ENCODE data around the gene SNX25. TPM values are rescaled to one million over a fixed set of nuclear protein-coding genes. Genes with fewer than 3 reads are reported as not detected.
"Not testable (repeated sequence)": the region's sequence is repeated elsewhere in the genome, so short reads cannot be mapped to it uniquely, and the experiment has no call there.

The SNX25 gene
- polyA plus RNA-seq, 1 of the 3 experiments (the other 2 are of a cell fraction), result 8.5 TPM

DNA sequence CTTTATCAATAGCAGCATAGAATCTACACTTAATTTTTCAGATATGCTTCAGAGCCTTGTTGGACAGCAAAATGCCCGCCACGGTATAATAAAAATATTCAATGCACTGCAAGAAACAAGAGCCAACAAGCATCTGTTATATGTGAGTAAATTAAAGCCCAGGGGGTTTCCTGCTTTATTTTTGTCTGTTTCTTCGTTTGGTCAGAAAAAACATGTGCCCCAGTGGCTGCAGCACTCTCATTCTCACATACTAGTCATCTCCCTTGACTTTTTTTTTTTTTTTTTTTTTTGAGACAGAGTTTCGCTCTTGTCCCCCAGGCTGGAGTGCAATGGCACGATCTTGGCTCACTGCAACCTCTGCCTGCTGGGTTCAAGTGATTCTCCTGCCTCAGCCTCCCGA, 153.2 kb downstream of the SNX25 start:
- H3K79me2 ChIP-seq (ENCODE audit: insufficient read depth); H3K4me3 ChIP-seq (ENCODE audit: low read depth in 2 of 2, low read length in 1 of 2); H3K4me2 ChIP-seq; H2AFZ ChIP-seq (ENCODE audit: low read depth); H3K9me2 ChIP-seq; H3K9me3 ChIP-seq; H3K27me3 ChIP-seq (ENCODE audit: insufficient read depth); H3K27ac ChIP-seq (ENCODE audit: low read depth in 2 of 2, low read length in 1 of 2); POLR2A ChIA-PET; H4K20me1 ChIP-seq (ENCODE audit: insufficient read depth); DNase-seq; H3K9ac ChIP-seq: not testable (repeated sequence)
- H3K4me1 ChIP-seq (ENCODE audit: control insufficient read depth in 1 of 2, insufficient read depth in 2 of 2, low read depth in 1 of 2, low read length in 1 of 2), result peaks cover 6 to 21% of the 10 kb centered on the region in 2 experiments
- CTCF ChIA-PET, result interaction anchor here (1.0 kb wide), 1 partner anchor 769 kb away, joined by 3 read pairs; no protein-coding TSS in a partner anchor
- 96% methylated on average over 6 of the region's 6 CpGs for WGBS (ENCODE audit: low lambda C conversion rate)
- H3F3A ChIP-seq (replicated peaks; ENCODE audit: insufficient read depth), result peaks cover 29% of the 10 kb centered on the region
- H3K36me3 ChIP-seq (replicated peaks in 1 of 2; ENCODE audit: control insufficient read depth in 1 of 2, insufficient read depth in 2 of 2, low read length in 1 of 2), result peaks cover 8 to 45% of the 10 kb centered on the region in 2 experiments

DNA sequence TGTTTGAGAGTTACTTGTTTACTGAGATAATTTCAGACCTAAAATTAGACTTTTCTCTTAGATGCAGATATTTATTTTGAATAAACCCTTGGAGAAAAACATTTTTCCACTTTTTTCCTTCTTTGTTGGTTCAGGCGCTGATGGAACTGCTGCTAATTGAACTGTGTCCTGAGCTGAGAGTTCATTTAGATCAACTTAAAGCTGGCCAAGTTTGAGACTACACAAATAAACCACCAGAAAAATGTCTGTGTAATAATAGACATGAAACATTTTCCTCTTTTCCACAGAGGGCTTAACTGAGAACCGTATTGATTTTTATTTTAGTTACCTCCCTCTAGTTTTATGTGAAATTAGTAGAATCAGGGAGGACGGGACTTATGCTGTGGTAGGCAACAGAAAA, 153.9 kb downstream of the SNX25 start:
- WGBS (ENCODE audit: low lambda C conversion rate), result 97% methylated on average over 3 of the region's 3 CpGs

DNA sequence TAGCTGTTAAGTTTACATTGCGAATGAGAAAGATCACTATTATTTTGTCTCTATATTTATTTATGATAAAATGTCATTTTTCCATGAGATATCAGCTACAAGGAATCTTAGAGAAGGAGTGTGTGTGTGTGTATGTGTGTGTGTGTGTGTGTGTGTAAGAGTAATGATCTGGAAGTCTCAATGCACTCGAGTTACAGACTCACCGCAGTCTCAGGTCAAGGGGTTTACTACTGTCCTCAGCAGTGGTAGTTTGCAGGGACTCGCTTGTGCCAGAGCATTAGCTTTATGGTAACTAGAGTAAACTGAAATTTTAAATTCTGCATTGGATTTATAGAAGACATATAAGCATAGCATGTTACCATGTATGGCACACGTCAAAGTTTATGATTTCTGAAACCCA, 155.5 kb downstream of the SNX25 start:
- no peak for DNase-seq
- Histone ChIP-seq H3K27me3 (ENCODE audit: insufficient read depth) (no peaks in the 10 kb centered on the region), H3F3A (replicated peaks; ENCODE audit: insufficient read depth) (peaks cover 7% of the 10 kb centered on the region), H3K4me1 (ENCODE audit: control insufficient read depth in 1 of 2, insufficient read depth in 2 of 2, low read depth in 1 of 2, low read length in 1 of 2) (peaks cover under 1 to 4% of the 10 kb centered on the region in 2 experiments; a peak in 2 of 4 replicates), H3K4me2 (no peak overlapping the region), H3K9ac (no peak overlapping the region), H4K20me1 (ENCODE audit: insufficient read depth) (no peaks in the 10 kb centered on the region), H3K4me3 (ENCODE audit: low read depth in 2 of 2, low read length in 1 of 2) (no peak overlapping the region), H3K36me3 (replicated peaks in 1 of 2; ENCODE audit: control insufficient read depth in 1 of 2, insufficient read depth in 2 of 2, low read length in 1 of 2) (peaks cover 8 to 55% of the 10 kb centered on the region in 2 experiments), H3K9me2 (no peaks in the 10 kb centered on the region), H3K27ac (ENCODE audit: low read depth in 2 of 2, low read length in 1 of 2) (no peak overlapping the region), H3K79me2 (ENCODE audit: insufficient read depth) (peaks cover 3% of the 10 kb centered on the region; the same call in 1 of the 2 replicates), H3K9me3 (no peaks in the 10 kb centered on the region), H2AFZ (ENCODE audit: low read depth) (no peak overlapping the region)
- ChIA-PET CTCF (interaction anchor here (0.7 kb wide), 1 partner anchor 12 kb away, joined by 3 read pairs; no protein-coding TSS in a partner anchor), POLR2A (no interaction called here)
- 91% methylated on average over 5 of the region's 5 CpGs for WGBS (ENCODE audit: low lambda C conversion rate)
- TF ChIP-seq FOSL2 (IDR thresholded peaks at IDR 0.05; ENCODE audit: borderline replicate concordance, low read depth), result no peak
- no peak for TF ChIP-seq RFX5 (IDR thresholded peaks at IDR 0.05; ENCODE audit: low read length)
- TF ChIP-seq FOXJ3 (CRISPR knock-in tag; IDR thresholded peaks at IDR 0.05), result no peak
- no peak for TF ChIP-seq SMC3 (IDR thresholded peaks at IDR 0.05; ENCODE audit: low read depth, low read length)
- TF ChIP-seq ELF1 (IDR thresholded peaks at IDR 0.05), result no peak
- no peak for TF ChIP-seq RAD21 (IDR thresholded peaks at IDR 0.05; ENCODE audit: low read length)
- TF ChIP-seq TAF1 (IDR thresholded peaks at IDR 0.05; ENCODE audit: borderline replicate concordance, low read depth, low read length), result no peak
- TF ChIP-seq GATA2 (CRISPR knock-in tag; IDR thresholded peaks at IDR 0.05), result no peak
- no peak for TF ChIP-seq EZH2phosphoT487 (IDR thresholded peaks at IDR 0.05; ENCODE audit: borderline replicate concordance, low read depth)
- no peak for TF ChIP-seq SIN3A (IDR thresholded peaks at IDR 0.05; ENCODE audit: borderline replicate concordance, low read depth, low read length)
- TF ChIP-seq, protein P1, sequence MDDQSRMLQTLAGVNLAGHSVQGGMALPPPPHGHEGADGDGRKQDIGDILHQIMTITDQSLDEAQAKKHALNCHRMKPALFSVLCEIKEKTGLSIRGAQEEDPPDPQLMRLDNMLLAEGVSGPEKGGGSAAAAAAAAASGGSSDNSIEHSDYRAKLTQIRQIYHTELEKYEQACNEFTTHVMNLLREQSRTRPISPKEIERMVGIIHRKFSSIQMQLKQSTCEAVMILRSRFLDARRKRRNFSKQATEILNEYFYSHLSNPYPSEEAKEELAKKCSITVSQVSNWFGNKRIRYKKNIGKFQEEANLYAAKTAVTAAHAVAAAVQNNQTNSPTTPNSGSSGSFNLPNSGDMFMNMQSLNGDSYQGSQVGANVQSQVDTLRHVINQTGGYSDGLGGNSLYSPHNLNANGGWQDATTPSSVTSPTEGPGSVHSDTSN (IDR thresholded peaks at IDR 0.05), result no peak
- TF ChIP-seq, protein P2, sequence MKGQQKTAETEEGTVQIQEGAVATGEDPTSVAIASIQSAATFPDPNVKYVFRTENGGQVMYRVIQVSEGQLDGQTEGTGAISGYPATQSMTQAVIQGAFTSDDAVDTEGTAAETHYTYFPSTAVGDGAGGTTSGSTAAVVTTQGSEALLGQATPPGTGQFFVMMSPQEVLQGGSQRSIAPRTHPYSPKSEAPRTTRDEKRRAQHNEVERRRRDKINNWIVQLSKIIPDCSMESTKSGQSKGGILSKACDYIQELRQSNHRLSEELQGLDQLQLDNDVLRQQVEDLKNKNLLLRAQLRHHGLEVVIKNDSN (IDR thresholded peaks at IDR 0.05; ENCODE audit: borderline replicate concordance, low read depth), result no peak
- TF ChIP-seq, protein P3, sequence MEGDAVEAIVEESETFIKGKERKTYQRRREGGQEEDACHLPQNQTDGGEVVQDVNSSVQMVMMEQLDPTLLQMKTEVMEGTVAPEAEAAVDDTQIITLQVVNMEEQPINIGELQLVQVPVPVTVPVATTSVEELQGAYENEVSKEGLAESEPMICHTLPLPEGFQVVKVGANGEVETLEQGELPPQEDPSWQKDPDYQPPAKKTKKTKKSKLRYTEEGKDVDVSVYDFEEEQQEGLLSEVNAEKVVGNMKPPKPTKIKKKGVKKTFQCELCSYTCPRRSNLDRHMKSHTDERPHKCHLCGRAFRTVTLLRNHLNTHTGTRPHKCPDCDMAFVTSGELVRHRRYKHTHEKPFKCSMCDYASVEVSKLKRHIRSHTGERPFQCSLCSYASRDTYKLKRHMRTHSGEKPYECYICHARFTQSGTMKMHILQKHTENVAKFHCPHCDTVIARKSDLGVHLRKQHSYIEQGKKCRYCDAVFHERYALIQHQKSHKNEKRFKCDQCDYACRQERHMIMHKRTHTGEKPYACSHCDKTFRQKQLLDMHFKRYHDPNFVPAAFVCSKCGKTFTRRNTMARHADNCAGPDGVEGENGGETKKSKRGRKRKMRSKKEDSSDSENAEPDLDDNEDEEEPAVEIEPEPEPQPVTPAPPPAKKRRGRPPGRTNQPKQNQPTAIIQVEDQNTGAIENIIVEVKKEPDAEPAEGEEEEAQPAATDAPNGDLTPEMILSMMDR (IDR thresholded peaks at IDR 0.05), result no peak
- TF ChIP-seq MXI1 (IDR thresholded peaks at IDR 0.05; ENCODE audit: low read depth, low read length), result no peak

More for the DNA sequence above, 153.9 kb downstream of the SNX25 start:
- no peak for DNase-seq
- peaks cover 3% of the 10 kb centered on the region; the same call in 1 of the 2 replicates for H3K79me2 ChIP-seq (ENCODE audit: insufficient read depth)
- H4K20me1 ChIP-seq (ENCODE audit: insufficient read depth), result no peaks in the 10 kb centered on the region
- peaks cover 22% of the 10 kb centered on the region for H3F3A ChIP-seq (replicated peaks; ENCODE audit: insufficient read depth)
- H3K9ac ChIP-seq, result no peak overlapping the region
- H3K4me2 ChIP-seq, result no peak overlapping the region
- TF ChIP-seq CHD2 (IDR thresholded peaks at IDR 0.05; ENCODE audit: low read length, partially characterized antibody) (no peak), GATA2 (CRISPR knock-in tag; IDR thresholded peaks at IDR 0.05) (no peak), GABPA (IDR thresholded peaks at IDR 0.05; ENCODE audit: low read depth) (no peak), RCOR1 (IDR thresholded peaks at IDR 0.05; ENCODE audit: low read length) (no peak), YY1 (IDR thresholded peaks at IDR 0.05; ENCODE audit: low read depth) (no peak), RFX5 (IDR thresholded peaks at IDR 0.05; ENCODE audit: low read length) (no peak), POLR2AphosphoS5 (IDR thresholded peaks at IDR 0.05; ENCODE audit: low read depth, low read length) (no peak), NRF1 (IDR thresholded peaks at IDR 0.05; ENCODE audit: low read depth, low read length) (no peak)
- TF ChIP-seq, protein P4, sequence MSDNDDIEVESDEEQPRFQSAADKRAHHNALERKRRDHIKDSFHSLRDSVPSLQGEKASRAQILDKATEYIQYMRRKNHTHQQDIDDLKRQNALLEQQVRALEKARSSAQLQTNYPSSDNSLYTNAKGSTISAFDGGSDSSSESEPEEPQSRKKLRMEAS (IDR thresholded peaks at IDR 0.05; ENCODE audit: low read depth), result no peak
- CTCF ChIA-PET, result no interaction called here
- H3K9me2 ChIP-seq, result no peaks in the 10 kb centered on the region
- H3K27me3 ChIP-seq (ENCODE audit: insufficient read depth), result no peaks in the 10 kb centered on the region
- POLR2A ChIA-PET, result no interaction called here
- H3K9me3 ChIP-seq, result no peaks in the 10 kb centered on the region
- peaks cover 6 to 15% of the 10 kb centered on the region in 2 experiments for H3K4me1 ChIP-seq (ENCODE audit: control insufficient read depth in 1 of 2, insufficient read depth in 2 of 2, low read depth in 1 of 2, low read length in 1 of 2)
- H3K36me3 ChIP-seq (replicated peaks in 1 of 2; ENCODE audit: control insufficient read depth in 1 of 2, insufficient read depth in 2 of 2, low read length in 1 of 2), result peaks cover 8 to 52% of the 10 kb centered on the region in 2 experiments
- no peak overlapping the region for H3K27ac ChIP-seq (ENCODE audit: low read depth in 2 of 2, low read length in 1 of 2)
- H2AFZ ChIP-seq (ENCODE audit: low read depth), result no peak overlapping the region
- no peak overlapping the region for H3K4me3 ChIP-seq (ENCODE audit: low read depth in 2 of 2, low read length in 1 of 2)
